Activated CD4-positive, alpha-beta memory T cell treated with anti-CD3 and anti-CD28 coated beads for 36 hours (primary cell): ENCODE measurements around the gene OR1I1. TPM values are rescaled to one million over a fixed set of nuclear protein-coding genes. Genes with fewer than 3 reads are reported as not detected.
A peak's percentile ranks its signal among the peaks of the same experiment; 100 is the strongest.

ENCODE experiments used
- CTCF ChIA-PET: fragments of 350-600 bp; sonication (Branson Sonifier 250); formaldehyde crosslinking; loops from one replicate; lab custom pipeline; 2021; ENCODE audit warnings: antibody characterized with exemption, inconsistent platforms; lab: Charles Lee
- POLR2A ChIA-PET: fragments of 350-600 bp; sonication (Branson Sonifier 250); formaldehyde crosslinking; loops from one replicate; lab custom pipeline; 2021; ENCODE audit warnings: antibody characterized with exemption; lab: Charles Lee
- DNase-seq: peaks from one replicate; pipeline ENCODE4 v3.0.0-alpha.2; 2020
- H3K27ac Mint-ChIP-seq: one replicate; pipeline ENCODE4 v1.8.0; 2021; ENCODE audit warnings: mixed read lengths
- H3K27me3 Mint-ChIP-seq: one replicate; pipeline ENCODE4 v1.8.0; 2021; ENCODE audit warnings: mixed read lengths
- H3K36me3 Mint-ChIP-seq: one replicate; pipeline ENCODE4 v1.8.0; 2021; ENCODE audit warnings: mixed read lengths
- H3K4me1 Mint-ChIP-seq: one replicate; pipeline ENCODE4 v1.8.0; 2021; ENCODE audit warnings: low read depth, mixed read lengths
- H3K4me3 Mint-ChIP-seq: one replicate; pipeline ENCODE4 v1.8.0; 2021; ENCODE audit warnings: mild to moderate bottlenecking, mixed read lengths
- H3K9me3 Mint-ChIP-seq: one replicate; pipeline ENCODE4 v1.8.0; 2021; ENCODE audit warnings: mixed read lengths
- intact Hi-C: fragments of 100-400 bp; cut with micrococcal nuclease; formaldehyde crosslinking; loops from one replicate; pipeline ENCODE4 v1.15.1; 2023
- total RNA-seq, 2 experiments: library from RNA; stranded (reverse); gene quantifications; one replicate each; pipeline ENCODE4 v1.2.3, GENCODE V29; 2021

Gene OR1I1
- total RNA-seq, 2 experiments from 2014 or later: not detected

DNA sequence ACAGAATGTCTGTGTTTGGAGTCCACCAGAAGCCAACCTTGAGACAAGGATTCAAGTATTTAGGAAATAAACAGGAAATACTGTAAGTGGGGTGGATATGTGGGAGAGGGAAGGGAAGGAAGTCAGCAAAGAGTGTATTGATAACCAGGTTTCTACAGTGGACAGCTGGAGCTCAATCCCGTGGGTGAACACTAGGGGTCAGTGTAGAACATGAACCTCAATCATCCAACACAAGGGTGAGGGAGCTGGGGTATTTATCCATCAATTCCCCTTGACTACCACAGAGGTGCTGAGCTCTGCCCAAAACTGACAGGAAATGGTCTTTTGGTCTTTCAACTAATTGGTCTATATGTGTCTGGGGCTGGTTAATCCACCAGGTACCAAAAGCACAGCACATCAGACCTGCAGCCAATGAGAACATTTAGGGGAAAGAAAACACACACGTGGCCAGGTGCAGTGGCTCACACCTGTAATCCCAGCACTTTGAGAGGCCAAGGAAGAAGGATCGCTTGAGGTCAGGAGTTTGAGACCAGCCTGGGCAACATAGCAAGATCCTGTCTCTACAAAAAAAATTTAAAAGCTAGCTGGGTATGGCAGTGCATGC lies 19.6 kb downstream of the OR1I1 start:
- Mint-ChIP-seq H3K27ac (no peak overlapping the region), H3K9me3 (peaks cover 24% of the 10 kb centered on the region), H3K27me3 (peaks cover 12% of the 10 kb centered on the region), H3K4me1 (peaks cover 1% of the 10 kb centered on the region), H3K4me3 (no peak overlapping the region), H3K36me3 (peaks cover 13% of the 10 kb centered on the region)
- intact Hi-C loops: loop anchor here (1.0 kb wide), 1 partner anchor 49 kb away; no protein-coding TSS in a partner anchor
- POLR2A ChIA-PET: no interaction called here
- peak; percentile 76 for DNase-seq
- CTCF ChIA-PET: interaction anchor here (0.6 to 3.9 kb wide), 21 partner anchors 9 to 1048 kb away, joined by 3 to 54 read pairs (median 5); no protein-coding TSS in a partner anchor

DNA sequence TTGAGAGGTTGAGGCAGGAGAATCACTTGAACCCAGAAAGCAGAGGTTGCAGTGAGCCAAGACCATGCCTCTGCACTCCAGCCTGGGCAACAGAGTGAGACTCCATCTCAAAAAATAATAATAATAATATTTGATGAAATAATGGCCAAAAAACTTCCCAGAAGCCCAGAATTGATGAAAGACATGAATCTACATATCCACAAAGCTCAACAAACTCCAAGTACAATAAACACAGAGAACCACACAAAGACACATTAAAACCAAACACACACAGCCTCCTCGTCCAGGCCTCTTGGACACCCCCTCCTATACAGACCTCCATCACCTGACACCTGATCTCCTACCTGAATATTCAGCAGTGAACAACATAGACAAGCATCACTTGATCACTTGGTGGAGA lies 22.0 kb downstream of the OR1I1 start:
- DNase-seq: no peak
- CTCF ChIA-PET: interaction anchor here (1.9 kb wide), 1 partner anchor 12 kb away, joined by 5 read pairs; no protein-coding TSS in a partner anchor
- intact Hi-C loops: no loop called here
- Mint-ChIP-seq H3K36me3 (peaks cover 13% of the 10 kb centered on the region), H3K27me3 (peaks cover 24% of the 10 kb centered on the region), H3K9me3 (peaks cover 24% of the 10 kb centered on the region), H3K4me3 (no peak overlapping the region), H3K4me1 (peaks cover 11% of the 10 kb centered on the region), H3K27ac (no peak overlapping the region)
- POLR2A ChIA-PET: no interaction called here

DNA sequence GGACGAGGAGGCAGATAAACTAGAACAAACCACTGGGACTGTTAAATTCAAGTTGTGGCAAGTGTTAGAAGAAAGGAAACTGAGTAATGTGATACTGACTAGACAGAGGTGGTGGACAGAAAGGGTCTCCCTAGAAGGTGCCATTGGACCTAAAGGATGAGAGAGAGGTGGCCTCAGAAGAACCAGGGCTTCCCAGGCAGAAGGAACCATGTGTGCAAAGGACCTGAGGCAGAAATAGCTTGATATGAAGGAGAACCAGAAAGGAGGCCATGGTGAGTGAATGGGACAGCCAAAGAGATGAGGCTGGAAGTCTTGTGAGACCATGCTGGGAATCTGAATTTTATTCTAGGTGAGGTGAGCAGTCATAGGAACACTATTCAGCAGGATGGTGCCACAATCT lies 22.4 kb downstream of the OR1I1 start:
- ChIA-PET POLR2A (no interaction called here), CTCF (interaction anchor here (1.9 kb wide), 1 partner anchor 12 kb away, joined by 5 read pairs; no protein-coding TSS in a partner anchor)
- no peak for DNase-seq
- Mint-ChIP-seq H3K27me3 (peaks cover 24% of the 10 kb centered on the region), H3K36me3 (peaks cover 13% of the 10 kb centered on the region), H3K4me1 (peaks cover 11% of the 10 kb centered on the region), H3K9me3 (peaks cover 24% of the 10 kb centered on the region), H3K27ac (no peak overlapping the region), H3K4me3 (no peak overlapping the region)
- intact Hi-C loops: no loop called here

DNA sequence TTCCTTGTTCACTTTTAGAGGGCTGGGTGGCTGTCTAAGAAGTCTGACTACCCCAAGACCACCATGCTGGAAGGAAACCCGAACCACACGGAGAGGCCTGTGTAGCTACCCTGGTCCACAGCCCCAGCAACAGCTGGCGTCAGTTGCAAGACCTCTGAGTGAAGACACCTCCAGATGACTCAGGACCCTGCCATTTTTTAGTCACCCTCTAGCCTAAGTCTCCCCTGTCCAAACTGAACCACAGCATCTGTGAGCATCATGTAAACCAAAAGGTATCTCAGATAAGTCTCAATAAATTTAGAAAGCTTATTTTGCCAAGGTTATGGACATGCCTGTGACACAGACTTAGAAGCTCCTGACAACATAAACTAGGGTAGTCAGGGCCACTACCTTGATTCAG lies 23.0 kb downstream of the OR1I1 start:
- CTCF ChIA-PET: interaction anchor here (0.9 to 1.9 kb wide), 2 partner anchors 13 to 45 kb away, joined by 4 to 5 read pairs; no protein-coding TSS in a partner anchor
- no peak overlapping the region for H3K27ac Mint-ChIP-seq
- H3K36me3 Mint-ChIP-seq: peaks cover 13% of the 10 kb centered on the region
- POLR2A ChIA-PET: no interaction called here
- peaks cover 11% of the 10 kb centered on the region for H3K4me1 Mint-ChIP-seq
- H3K9me3 Mint-ChIP-seq: peaks cover 24% of the 10 kb centered on the region
- intact Hi-C loops: no loop called here
- peaks cover 24% of the 10 kb centered on the region for H3K27me3 Mint-ChIP-seq
- DNase-seq: no peak
- H3K4me3 Mint-ChIP-seq: no peak overlapping the region

DNA sequence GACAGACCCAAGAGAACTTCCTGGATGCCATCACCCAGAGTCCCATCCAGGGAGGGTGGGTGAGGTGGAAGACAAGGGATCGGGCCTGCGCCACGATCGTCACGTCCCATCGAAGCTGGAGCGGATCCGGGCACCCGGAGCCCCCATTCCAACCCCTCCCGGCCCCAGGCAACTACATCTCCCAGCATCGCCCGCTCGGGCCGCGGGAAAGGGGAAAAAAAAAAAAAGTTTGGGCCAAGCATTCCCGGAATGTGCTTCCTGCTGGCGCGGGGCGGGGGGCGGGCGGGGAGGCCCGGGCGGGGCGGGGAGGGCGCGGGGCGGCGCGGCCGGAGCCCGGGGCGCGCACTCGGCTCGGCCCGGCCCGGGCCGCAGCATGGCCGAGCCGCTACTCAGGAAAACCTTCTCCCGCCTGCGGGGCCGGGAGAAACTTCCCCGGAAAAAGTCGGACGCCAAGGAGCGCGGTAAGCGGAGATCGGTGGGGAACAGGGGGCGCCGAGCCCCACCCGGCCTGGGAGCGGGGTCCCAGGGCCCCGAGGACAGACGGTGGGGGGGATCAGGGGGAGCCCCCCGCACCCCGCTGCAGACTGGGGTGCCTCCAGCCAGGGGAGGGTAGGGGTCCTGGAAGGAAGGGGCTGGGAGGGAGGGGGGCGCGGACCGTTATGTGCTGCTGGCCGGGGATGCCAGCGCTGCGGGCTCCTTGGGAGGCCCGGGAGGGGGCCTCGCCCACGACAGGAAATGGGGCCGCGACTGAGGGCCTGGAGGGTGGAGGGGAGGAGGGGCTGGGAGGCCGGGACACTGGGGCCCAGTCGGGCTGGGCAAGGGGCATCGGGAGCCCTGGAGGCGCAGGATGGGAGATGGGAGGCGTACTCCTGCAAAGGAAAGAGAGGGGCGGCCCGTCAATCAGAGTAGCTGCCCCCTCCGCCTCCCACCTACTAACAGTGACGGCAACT lies 25.3 kb downstream of the OR1I1 start, which contains the start of gene SYDE1:
Gene SYDE1 (plus strand): TSS at position 341 of the 950 bp plus-strand sequence. CDS start 33 bp downstream, at position 374.
- Mint-ChIP-seq H3K9me3 (peaks cover 19% of the 10 kb centered on the region), H3K36me3 (peaks cover 13% of the 10 kb centered on the region), H3K27me3 (peaks cover 24% of the 10 kb centered on the region), H3K4me3 (peak within 1 kb of the TSS; percentile 55), H3K4me1 (peaks cover 11% of the 10 kb centered on the region), H3K27ac (no peak within 1 kb of the TSS)
- ChIA-PET CTCF (interaction anchor here (1.4 kb wide), 1 partner anchor 15 kb away, joined by 5 read pairs; no protein-coding TSS in a partner anchor), POLR2A (no interaction called here)
- intact Hi-C loops: no loop called here
- DNase-seq: peak; percentile 62

DNA sequence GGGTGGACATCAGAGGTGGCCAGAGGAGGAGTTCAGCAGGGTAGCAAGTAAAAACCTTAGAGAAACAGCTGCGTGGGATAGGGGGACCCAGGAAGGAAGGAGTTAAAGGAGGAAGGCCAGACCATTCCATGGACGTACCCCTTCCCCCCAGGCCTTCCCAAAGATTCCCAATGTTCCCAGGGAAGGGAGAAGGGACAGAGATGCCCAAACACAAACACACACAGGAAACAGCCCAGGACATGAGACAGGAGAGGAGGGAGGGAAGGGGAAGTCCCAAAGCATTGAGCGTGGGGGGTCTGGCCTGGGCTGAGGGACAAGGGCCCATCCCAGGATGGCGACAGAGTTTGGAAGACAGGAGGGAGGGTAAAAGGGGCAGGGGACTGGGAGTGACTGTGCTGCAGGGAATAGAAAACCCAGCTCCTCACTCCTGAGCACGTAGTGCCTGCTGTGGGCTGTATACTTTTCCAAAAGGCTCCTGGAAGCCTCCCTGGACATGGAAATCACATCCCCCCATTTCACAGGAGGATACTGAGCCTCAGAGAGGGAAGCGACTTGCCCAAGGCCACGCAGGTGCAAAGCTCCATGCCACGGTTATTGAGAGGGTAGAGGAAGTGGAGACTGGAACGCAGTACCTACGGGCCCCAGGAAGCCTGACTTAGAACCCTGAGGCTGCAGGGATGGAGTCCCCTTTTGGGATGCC lies 26.3 kb downstream of the OR1I1 start:
- H3K9me3 Mint-ChIP-seq: peaks cover 15% of the 10 kb centered on the region
- no peak for DNase-seq
- H3K27ac Mint-ChIP-seq: no peak overlapping the region
- POLR2A ChIA-PET: no interaction called here
- H3K27me3 Mint-ChIP-seq: peaks cover 24% of the 10 kb centered on the region
- peaks cover 11% of the 10 kb centered on the region for H3K4me1 Mint-ChIP-seq
- peaks cover 13% of the 10 kb centered on the region for H3K36me3 Mint-ChIP-seq
- H3K4me3 Mint-ChIP-seq: no peak overlapping the region
- intact Hi-C loops: no loop called here
- CTCF ChIA-PET: interaction anchor here (1.2 kb wide), 1 partner anchor 46 kb away, joined by 4 read pairs; no protein-coding TSS in a partner anchor

DNA sequence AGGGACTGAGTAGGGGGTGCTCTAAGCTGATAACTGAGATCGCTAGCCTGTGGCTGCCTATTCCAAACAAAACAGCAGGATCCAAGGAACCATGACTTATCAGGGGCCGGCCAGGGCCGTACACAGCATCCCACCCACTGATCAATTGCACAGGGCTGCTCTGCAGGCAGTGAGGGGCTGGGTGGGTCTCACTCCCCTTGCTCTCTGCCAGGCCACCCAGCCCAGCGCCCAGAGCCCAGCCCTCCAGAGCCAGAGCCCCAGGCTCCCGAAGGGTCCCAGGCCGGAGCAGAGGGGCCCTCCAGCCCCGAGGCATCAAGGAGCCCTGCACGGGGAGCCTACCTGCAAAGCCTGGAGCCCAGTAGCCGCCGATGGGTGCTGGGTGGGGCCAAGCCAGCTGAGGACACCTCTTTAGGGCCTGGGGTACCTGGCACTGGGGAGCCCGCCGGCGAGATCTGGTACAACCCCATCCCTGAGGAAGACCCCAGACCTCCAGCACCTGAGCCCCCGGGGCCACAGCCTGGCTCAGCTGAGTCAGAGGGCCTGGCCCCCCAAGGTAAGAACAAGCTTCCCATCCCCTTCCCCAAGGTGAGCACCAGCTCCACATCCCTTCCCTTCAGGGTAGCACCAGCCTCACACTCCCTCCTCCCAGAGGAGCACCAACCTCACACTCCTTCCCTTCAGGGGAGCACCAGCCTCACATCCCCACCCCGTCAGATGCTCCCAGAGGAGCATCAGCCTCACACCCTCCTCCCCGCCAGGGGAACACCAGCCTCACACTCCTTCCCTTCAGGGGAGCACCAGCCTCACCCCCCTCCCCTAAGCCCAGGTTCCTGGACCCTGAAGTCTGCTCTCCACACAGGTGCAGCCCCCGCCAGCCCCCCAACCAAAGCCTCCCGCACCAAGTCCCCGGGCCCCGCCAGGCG lies 27.1 kb downstream of the OR1I1 start:
- H3K4me3 Mint-ChIP-seq: no peak overlapping the region
- no peak for DNase-seq
- H3K4me1 Mint-ChIP-seq: peaks cover 11% of the 10 kb centered on the region
- H3K27ac Mint-ChIP-seq: no peak overlapping the region
- intact Hi-C loops: no loop called here
- peaks cover 24% of the 10 kb centered on the region for H3K27me3 Mint-ChIP-seq
- peaks cover 9% of the 10 kb centered on the region for H3K9me3 Mint-ChIP-seq
- POLR2A ChIA-PET: no interaction called here
- CTCF ChIA-PET: interaction anchor here (0.9 to 1.2 kb wide), 2 partner anchors 9 to 45 kb away, joined by 3 to 4 read pairs; no protein-coding TSS in a partner anchor
- H3K36me3 Mint-ChIP-seq: peaks cover 9% of the 10 kb centered on the region

DNA sequence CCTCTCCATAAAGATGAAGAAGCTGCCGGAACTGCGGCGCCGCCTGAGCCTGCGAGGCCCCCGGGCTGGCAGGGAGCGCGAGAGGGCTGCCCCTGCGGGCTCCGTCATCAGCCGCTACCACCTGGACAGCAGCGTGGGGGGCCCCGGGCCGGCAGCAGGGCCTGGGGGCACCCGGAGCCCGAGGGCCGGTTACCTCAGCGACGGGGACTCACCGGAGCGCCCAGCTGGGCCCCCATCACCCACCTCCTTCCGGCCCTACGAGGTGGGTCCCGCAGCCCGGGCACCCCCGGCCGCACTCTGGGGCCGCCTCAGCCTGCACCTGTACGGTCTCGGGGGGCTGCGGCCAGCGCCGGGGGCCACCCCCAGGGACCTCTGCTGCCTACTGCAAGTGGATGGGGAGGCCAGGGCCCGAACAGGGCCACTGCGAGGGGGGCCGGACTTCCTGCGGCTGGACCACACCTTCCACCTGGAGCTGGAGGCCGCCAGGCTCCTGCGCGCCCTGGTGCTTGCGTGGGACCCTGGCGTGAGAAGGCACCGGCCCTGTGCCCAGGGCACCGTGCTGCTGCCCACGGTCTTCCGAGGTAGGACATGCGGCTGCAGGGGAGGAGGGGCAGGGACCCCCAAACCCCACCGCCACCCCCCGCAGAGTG lies 27.9 kb downstream of the OR1I1 start:
- peaks cover 1% of the 10 kb centered on the region for H3K9me3 Mint-ChIP-seq
- CTCF ChIA-PET: interaction anchor here (0.9 kb wide), 1 partner anchor 10 kb away, joined by 3 read pairs; no protein-coding TSS in a partner anchor
- intact Hi-C loops: no loop called here
- no peak overlapping the region for H3K4me3 Mint-ChIP-seq
- peaks cover 4% of the 10 kb centered on the region for H3K36me3 Mint-ChIP-seq
- POLR2A ChIA-PET: no interaction called here
- DNase-seq: no peak
- H3K4me1 Mint-ChIP-seq: peaks cover 11% of the 10 kb centered on the region
- H3K27ac Mint-ChIP-seq: no peak overlapping the region
- H3K27me3 Mint-ChIP-seq: peaks cover 19% of the 10 kb centered on the region

DNA sequence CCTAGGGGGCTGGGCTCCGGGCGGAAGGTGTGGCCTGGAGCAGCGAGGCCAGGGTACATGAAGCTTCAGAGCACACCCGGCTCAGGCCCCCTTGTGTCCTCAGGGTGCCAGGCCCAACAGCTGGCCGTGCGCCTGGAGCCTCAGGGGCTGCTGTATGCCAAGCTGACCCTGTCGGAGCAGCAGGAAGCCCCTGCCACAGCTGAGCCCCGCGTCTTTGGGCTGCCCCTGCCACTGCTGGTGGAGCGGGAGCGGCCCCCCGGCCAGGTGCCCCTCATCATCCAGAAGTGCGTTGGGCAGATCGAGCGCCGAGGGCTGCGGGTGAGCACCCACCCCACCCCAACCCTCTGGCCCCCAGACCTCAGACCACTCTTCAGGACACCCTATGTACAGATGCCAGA lies 28.4 kb downstream of the OR1I1 start:
- ChIA-PET POLR2A (no interaction called here), CTCF (interaction anchor here (0.6 to 2.8 kb wide), 2 partner anchors 9 to 19 kb away, joined by 3 to 10 read pairs; no protein-coding TSS in a partner anchor)
- Mint-ChIP-seq H3K4me3 (no peak overlapping the region), H3K4me1 (peaks cover 11% of the 10 kb centered on the region), H3K27ac (no peak overlapping the region), H3K9me3 (no peaks in the 10 kb centered on the region), H3K36me3 (peaks cover 6% of the 10 kb centered on the region), H3K27me3 (peaks cover 19% of the 10 kb centered on the region)
- intact Hi-C loops: no loop called here
- no peak for DNase-seq

DNA sequence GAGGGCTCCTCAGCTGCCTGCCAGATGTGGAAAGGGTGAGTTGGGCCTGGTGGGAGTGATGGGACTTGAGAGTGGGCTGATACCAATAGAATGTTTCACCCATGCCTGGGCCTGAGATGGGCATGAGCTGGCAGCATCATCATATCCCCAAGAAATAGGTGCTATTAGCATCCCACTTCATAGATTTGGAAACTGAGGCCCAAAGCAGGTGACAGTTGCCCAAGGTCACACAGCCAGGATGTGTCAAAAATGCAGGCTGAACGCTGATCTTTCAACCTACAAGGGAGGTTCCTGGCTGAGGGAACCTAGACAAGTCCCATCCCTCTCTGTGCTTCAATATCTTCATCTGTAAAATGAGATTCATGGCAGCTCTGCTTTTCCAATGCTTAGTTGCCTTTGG lies 29.7 kb downstream of the OR1I1 start:
- Mint-ChIP-seq H3K27me3 (peaks cover 10% of the 10 kb centered on the region), H3K9me3 (no peaks in the 10 kb centered on the region), H3K4me1 (peaks cover 8% of the 10 kb centered on the region), H3K36me3 (peaks cover 9% of the 10 kb centered on the region), H3K27ac (no peak overlapping the region), H3K4me3 (no peak overlapping the region)
- intact Hi-C loops: no loop called here
- CTCF ChIA-PET: interaction anchor here (1.8 to 2.8 kb wide), 2 partner anchors 10 to 19 kb away, joined by 5 to 10 read pairs; no protein-coding TSS in a partner anchor
- POLR2A ChIA-PET: no interaction called here
- DNase-seq: no peak
